IPS-20b (cell line): ENCODE results near the gene ANGPTL4.
"Not testable (repeated sequence)": the region's sequence is repeated elsewhere in the genome, so short reads cannot be mapped to it uniquely, and the experiment has no call there.

Experiments
- H3K27ac ChIP-seq: one replicate; pipeline ENCODE4 v1.5.1; 2013; ENCODE audit warnings: low read length
- H3K27me3 ChIP-seq: 2 replicates; pipeline ENCODE4 v1.6.1; 2013; ENCODE audit warnings: mild to moderate bottlenecking, low read length, inconsistent platforms; ENCODE audit not compliant: insufficient read depth
- H3K36me3 ChIP-seq: 2 replicates; pipeline ENCODE4 v1.6.1; 2013; ENCODE audit warnings: low read depth, mild to moderate bottlenecking, inconsistent platforms, low read length, moderate library complexity; ENCODE audit not compliant: insufficient read depth
- H3K4me1 ChIP-seq: 2 replicates; pipeline ENCODE4 v1.6.1; 2013; ENCODE audit warnings: mild to moderate bottlenecking, control low read depth, inconsistent platforms, low read length, moderate library complexity; ENCODE audit not compliant: insufficient read depth
- H3K4me3 ChIP-seq: 2 replicates; pipeline ENCODE4 v1.5.1; 2013; ENCODE audit warnings: mild to moderate bottlenecking, low read length, inconsistent platforms
- H3K9ac ChIP-seq: 2 replicates; pipeline ENCODE4 v1.6.1; 2013; ENCODE audit warnings: low read depth, mild to moderate bottlenecking, inconsistent platforms, low read length, moderate library complexity
- H3K9me3 ChIP-seq: 2 replicates; pipeline ENCODE4 v1.6.1; 2013; ENCODE audit warnings: mild to moderate bottlenecking, low read depth, low read length, inconsistent platforms; ENCODE audit not compliant: insufficient read depth

The ANGPTL4 gene

DNA sequence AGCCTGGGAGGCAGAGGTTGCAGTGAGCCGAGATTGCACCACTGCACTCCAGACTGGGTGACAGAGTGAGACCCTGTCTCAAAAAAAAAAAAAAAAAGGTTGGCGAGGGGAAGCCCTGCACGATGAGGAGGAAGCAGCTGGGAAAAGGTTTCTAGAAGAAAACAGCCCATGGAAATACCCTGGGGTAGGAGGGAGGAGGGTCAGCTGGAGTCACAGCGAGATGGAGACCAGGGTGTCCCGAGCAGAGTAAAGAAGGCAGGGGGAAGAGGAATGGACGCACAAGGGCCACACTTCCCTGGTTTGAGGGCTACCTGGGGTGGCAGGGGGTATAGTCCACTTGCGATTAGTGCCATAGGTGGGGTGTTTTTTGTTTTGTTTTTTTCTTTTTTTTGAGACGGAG lies 27.3 kb upstream of the ANGPTL4 start:
- no peaks in the 10 kb centered on the region for H3K36me3 ChIP-seq

GRCh38 chr19:8337728-8338127 lies 26.2 kb upstream of the ANGPTL4 start:
- H3K27ac ChIP-seq = no peak overlapping the region
- H3K9me3 ChIP-seq = no peaks in the 10 kb centered on the region
- no peak overlapping the region for H3K9ac ChIP-seq
- peaks cover 5% of the 10 kb centered on the region; the same call in 1 of the 2 replicates for H3K4me1 ChIP-seq
- peaks cover 55% of the 10 kb centered on the region for H3K27me3 ChIP-seq
- H3K36me3 ChIP-seq = no peaks in the 10 kb centered on the region
- no peak overlapping the region for H3K4me3 ChIP-seq

More for the DNA sequence above, 27.3 kb upstream of the ANGPTL4 start:
- Histone ChIP-seq H3K9ac (no peak overlapping the region), H3K27ac (no peak overlapping the region), H3K9me3 (no peaks in the 10 kb centered on the region), H3K4me3 (no peak overlapping the region), H3K27me3 (peaks cover 55% of the 10 kb centered on the region), H3K4me1 (peaks cover 5% of the 10 kb centered on the region; the same call in 1 of the 2 replicates)

DNA sequence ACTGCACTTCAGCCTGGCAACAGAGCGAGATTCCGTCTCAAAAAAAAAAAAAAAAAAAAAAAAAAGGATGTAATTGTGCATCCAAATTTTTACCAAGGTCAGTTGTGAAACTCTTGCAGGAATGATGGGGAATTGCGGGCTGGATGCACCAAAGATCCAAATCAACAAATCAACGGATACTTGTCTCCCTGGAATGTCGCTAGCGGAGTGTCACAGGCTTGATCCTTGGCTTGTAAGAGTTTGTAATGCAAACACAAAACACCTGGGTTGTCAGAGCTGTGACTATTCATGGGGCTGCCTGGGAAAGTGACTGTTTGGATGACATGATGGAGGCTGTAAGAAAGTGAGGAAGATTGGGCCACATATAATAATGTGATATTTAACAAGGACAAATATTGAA lies 25.1 kb upstream of the ANGPTL4 start:
- H3K9me3 ChIP-seq = no peaks in the 10 kb centered on the region
- no peak overlapping the region for H3K27ac ChIP-seq
- H3K4me1 ChIP-seq = peaks cover 2% of the 10 kb centered on the region; the same call in 1 of the 2 replicates
- H3K9ac ChIP-seq = no peak overlapping the region
- H3K4me3 ChIP-seq = no peak overlapping the region
- no peaks in the 10 kb centered on the region for H3K36me3 ChIP-seq
- peaks cover 53% of the 10 kb centered on the region for H3K27me3 ChIP-seq

DNA sequence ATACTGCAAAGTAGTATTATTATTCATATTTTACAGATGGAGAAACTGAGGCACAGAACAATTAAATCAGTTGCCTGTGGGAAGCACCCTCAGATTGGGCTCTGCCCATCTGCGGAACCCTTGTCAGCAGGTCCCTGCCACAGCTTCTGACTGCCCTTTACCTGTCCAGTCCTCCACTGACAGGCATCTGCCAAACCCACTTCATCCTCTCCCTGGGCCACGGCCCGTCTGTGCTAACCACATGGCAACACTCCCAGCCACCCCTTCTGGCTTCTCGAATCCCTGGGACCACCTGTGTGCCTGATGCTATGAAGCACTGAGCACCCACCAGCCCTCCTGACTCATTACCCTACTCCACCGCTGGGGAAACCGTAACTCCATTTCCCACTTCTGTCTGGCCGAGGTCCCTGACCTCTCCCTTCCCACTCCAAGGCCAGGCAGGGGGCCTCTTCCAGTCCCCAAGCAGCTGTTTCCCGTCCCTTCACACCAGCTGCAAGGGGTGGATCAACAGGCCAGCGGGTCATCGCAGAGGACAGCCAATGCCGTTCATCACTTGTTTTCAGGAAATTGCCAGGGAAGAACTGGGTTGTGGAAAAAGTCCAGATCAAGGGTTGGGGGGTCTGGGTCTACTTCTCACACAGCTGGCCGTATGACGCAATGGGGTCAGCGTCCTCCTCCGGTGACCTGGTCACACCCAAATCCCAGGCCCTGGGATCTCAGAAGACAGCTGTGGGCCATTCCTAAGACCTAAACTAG lies 23.4 kb upstream of the ANGPTL4 start:
- peaks cover 37% of the 10 kb centered on the region for H3K27me3 ChIP-seq
- H3K4me3 ChIP-seq = no peak overlapping the region
- no peak overlapping the region for H3K27ac ChIP-seq
- H3K9me3 ChIP-seq = no peaks in the 10 kb centered on the region
- no peaks in the 10 kb centered on the region for H3K4me1 ChIP-seq
- no peak overlapping the region for H3K9ac ChIP-seq
- no peaks in the 10 kb centered on the region for H3K36me3 ChIP-seq

DNA sequence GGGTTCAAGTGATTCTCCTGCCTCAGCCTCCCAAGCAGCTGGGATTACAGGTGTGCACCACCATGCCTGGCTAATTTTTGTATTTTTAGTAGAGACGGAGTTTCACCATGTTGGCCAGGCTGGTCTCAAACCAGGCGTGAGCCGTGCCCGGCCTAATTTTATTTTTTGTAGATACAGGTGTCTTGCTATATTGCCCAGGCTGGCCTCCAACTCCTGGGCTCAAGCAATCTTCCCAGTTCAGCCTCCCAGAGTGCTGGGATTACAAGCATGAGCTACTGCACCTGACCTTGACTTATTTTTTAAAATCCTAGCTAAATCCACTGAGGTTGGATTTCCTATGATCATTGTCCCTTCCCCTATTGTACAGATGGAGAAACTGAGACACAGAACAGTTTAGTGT lies 22.5 kb upstream of the ANGPTL4 start:
- peaks cover 27% of the 10 kb centered on the region for H3K27me3 ChIP-seq
- not testable (repeated sequence) for H3K9ac ChIP-seq, H3K9me3 ChIP-seq, H3K4me3 ChIP-seq, H3K27ac ChIP-seq, H3K4me1 ChIP-seq, H3K36me3 ChIP-seq

DNA sequence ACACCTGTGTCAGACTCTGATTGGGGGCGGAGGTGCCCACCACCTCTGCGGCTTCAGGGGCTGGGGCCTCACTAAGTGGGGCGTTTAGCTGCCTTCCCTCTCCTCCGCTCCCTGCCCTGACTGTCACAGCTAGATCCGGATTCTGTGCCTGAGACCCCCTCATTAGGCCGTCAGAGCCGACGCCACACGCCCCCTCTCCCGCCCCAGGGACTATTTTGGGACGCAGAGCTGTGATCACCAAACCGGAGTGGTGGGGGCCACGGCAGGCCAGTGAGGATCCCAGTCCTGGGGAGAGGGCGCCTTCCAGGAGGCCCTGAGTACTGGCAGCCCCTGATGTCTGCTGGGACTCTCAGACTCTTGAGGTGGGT lies 21.7 kb upstream of the ANGPTL4 start:
- no peak overlapping the region for H3K9ac ChIP-seq
- peaks cover 23% of the 10 kb centered on the region for H3K27me3 ChIP-seq
- H3K4me3 ChIP-seq = peak overlapping the region; percentile 71; the same call in 1 of the 2 replicates
- no peaks in the 10 kb centered on the region for H3K9me3 ChIP-seq
- no peak overlapping the region for H3K27ac ChIP-seq
- no peaks in the 10 kb centered on the region for H3K36me3 ChIP-seq
- no peaks in the 10 kb centered on the region for H3K4me1 ChIP-seq

DNA sequence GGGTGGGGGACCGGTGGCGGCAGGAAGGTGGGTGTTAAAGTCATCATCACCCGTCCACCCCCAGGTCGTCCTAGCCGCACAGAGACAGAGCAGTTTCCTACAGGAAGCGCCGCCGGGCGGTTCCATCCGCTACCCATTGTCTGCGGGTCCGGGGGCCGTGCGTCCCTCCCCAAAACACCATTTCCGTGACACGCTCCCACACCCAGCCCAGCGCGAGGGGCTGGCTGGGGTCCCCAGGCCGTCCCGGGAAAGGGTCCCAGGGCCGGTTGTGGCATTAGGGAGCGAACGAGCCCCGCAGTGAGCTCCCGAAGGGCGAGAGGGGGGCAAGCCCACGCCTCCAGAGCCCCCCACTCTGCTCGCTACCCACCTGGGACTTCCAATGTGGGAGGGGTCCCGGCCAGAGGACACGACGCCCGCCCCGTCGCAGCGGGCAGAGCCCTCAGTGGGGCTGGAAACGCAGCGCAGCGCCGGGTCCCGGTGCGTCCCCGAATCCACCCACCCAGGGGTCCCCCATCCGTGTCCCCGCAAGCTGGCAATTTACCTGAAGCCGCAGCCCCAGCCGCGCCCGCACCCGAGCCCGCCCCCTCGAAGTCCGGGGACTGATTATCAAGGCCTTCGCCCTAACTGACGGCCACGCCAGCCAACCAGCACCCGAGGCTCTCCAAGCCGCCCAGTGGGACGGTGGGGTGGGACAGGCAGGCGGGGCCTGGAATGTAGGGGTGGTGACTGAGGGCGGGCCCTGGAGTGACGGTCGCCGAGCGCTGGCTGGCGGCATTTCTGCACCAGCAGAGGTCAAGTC lies 21.1 kb upstream of the ANGPTL4 start, which contains the start of gene KANK3:
Gene KANK3 (minus strand): TSS at position 579 of the 799 bp plus-strand sequence. CDS start 5,434 bp downstream, outside the sequence.
- no peaks in the 10 kb centered on the region for H3K9me3 ChIP-seq
- H3K9ac ChIP-seq = no peak within 1 kb of the TSS; the same call in 1 of the 2 replicates
- H3K4me1 ChIP-seq = no peaks in the 10 kb centered on the region
- H3K36me3 ChIP-seq = no peaks in the 10 kb centered on the region
- H3K27me3 ChIP-seq = peaks cover 23% of the 10 kb centered on the region
- H3K27ac ChIP-seq = no peak within 1 kb of the TSS
- peak within 1 kb of the TSS; percentile 71 for H3K4me3 ChIP-seq

DNA sequence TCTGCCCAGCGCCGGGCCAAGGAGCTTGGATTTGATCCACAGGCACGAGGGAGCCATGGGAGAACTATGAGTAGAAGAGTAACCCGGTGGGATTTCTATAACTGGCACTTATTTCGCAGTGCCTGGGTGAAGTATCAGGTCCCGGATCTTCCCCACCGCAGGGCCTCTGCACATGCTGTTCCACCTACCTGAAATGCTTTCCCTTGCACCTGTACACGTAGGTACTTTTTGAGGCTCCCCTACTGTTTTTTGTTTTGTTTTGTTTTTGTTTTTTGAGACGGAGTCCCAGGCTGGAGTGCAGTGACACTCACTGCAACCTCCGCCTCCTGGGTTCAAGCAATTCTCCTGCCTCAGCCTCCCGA lies 20.5 kb upstream of the ANGPTL4 start:
- Histone ChIP-seq H3K9ac (no peak overlapping the region), H3K27ac (no peak overlapping the region), H3K4me3 (no peak overlapping the region; the same call in 1 of the 2 replicates), H3K36me3 (no peaks in the 10 kb centered on the region), H3K27me3 (peaks cover 23% of the 10 kb centered on the region), H3K9me3 (no peaks in the 10 kb centered on the region), H3K4me1 (no peaks in the 10 kb centered on the region)

GRCh38 chr19:8349629-8350372 lies 14.2 kb upstream of the ANGPTL4 start:
- not testable (repeated sequence) for H3K4me3 ChIP-seq, H3K27ac ChIP-seq, H3K9ac ChIP-seq, H3K27me3 ChIP-seq, H3K4me1 ChIP-seq, H3K9me3 ChIP-seq, H3K36me3 ChIP-seq

DNA sequence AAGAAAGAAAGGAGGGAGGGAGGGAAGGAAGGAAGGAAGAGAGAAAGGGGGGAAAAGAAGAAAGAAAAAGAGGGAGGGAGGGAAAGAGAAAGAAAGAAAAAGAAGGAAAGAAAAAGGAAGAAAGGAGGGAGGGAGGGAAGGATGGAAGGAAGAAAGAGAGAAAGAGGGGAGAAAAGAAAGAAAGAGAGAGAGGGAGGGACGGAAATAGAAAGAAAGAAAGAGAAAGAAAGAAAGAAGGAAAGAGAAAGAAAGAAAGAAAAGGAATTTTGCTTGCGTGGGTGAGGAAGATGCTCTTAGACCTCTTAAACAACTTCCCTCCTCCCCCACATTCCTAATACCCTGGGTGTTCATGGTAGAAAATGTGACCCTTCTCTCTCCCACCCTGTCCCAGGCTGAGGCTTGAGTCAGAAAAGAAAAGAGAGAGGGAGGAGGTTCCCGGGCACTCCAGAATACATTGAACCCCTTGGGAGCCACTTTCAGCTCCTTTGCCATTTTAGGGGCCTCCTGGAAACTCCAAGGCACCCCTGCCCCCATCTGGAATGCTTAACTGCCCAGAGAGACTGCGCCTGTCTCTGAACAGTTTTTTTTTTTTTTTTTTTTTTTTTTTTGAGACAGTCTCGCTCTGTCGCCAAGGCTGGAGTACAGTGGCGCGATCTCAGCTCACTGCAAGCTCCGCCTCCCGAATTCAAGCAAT lies 11.7 kb upstream of the ANGPTL4 start:
- Histone ChIP-seq H3K27ac (no peak overlapping the region), H3K36me3 (no peaks in the 10 kb centered on the region), H3K4me1 (peaks cover 8% of the 10 kb centered on the region; the same call in 1 of the 2 replicates), H3K9ac (peak overlapping the region; percentile 51; the same call in 1 of the 2 replicates), H3K9me3 (no peaks in the 10 kb centered on the region), H3K4me3 (peak overlapping the region; percentile 58), H3K27me3 (no peaks in the 10 kb centered on the region)

DNA sequence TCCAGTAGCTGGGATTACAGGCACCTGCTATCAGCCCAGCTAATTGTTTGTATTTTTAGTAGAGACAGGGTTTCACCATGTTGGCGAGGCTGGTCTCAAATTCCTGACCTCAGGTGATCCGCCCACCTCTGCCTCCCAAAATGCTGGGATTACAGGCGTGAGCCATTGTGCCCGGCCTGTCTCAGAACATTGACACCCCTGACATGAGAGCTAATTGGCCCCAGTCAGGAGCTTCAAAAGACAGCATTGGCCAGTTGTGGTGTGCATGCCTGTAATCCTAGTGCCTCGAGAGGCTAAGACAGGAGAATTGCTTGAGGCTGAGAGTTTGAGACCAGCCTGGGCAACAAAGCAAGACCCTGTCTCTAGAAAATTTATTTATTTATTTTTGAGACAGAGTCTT lies 11.1 kb upstream of the ANGPTL4 start:
- not testable (repeated sequence) for H3K27ac ChIP-seq, H3K27me3 ChIP-seq, H3K36me3 ChIP-seq, H3K4me1 ChIP-seq, H3K9ac ChIP-seq, H3K9me3 ChIP-seq
- peak overlapping the region; percentile 58; the same call in 1 of the 2 replicates for H3K4me3 ChIP-seq
